GM18517 (cell line): Measurements from ENCODE around the gene EPHB3.
"Not testable (repeated sequence)": the region's sequence is repeated elsewhere in the genome, so short reads cannot be mapped to it uniquely, and the experiment has no call there.

Experiments used
- ATAC-seq: cut with Tn5 transposase; IDR thresholded peaks from one replicate; pipeline ENCODE4 v1.9.1; 2021; ENCODE audit warnings: mild to moderate bottlenecking, moderate library complexity; ENCODE audit not compliant: unreplicated experiment

Gene EPHB3

GRCh38 chr3:184619787-184620430, 58.3 kb downstream of the EPHB3 start:
- ATAC-seq = no peak

GRCh38 chr3:184620475-184621119, 59.0 kb downstream of the EPHB3 start:
- ATAC-seq = no peak

- not testable (repeated sequence) for ATAC-seq
These were observed 60.6 kb downstream of the EPHB3 start for GRCh38 chr3:184622156-184622555.

- ATAC-seq = no peak
These were observed 65.3 kb downstream of the EPHB3 start for GRCh38 chr3:184626923-184627322.

GRCh38 chr3:184629555-184630160, 68.1 kb downstream of the EPHB3 start:
- no peak for ATAC-seq

GRCh38 chr3:184630861-184631471, 69.4 kb downstream of the EPHB3 start:
- no peak for ATAC-seq

GRCh38 chr3:184631472-184631861, 69.9 kb downstream of the EPHB3 start:
- no peak for ATAC-seq
